IgD-negative memory B cell (primary cell): ENCODE results near the gene PGS1. TPM values are rescaled to one million over a fixed set of nuclear protein-coding genes. Genes with fewer than 3 reads are reported as not detected.

Source experiments
- H3K27ac Mint-ChIP-seq, 3 donors: one replicate each; pipeline ENCODE4 v1.8.0; 2020 to 2022; ENCODE audit warnings: mild to moderate bottlenecking in 3 of 3, mixed read lengths in 3 of 3, moderate library complexity in 1 of 3
- H3K27me3 Mint-ChIP-seq: one replicate; pipeline ENCODE4 v1.8.0; 2021; ENCODE audit warnings: mixed read lengths
- H3K36me3 Mint-ChIP-seq: one replicate; pipeline ENCODE4 v1.8.0; 2020; ENCODE audit warnings: mild to moderate bottlenecking, mixed read lengths
- H3K4me1 Mint-ChIP-seq, 3 donors: one replicate each; pipeline ENCODE4 v1.8.0; 2020 to 2022; ENCODE audit warnings: mixed read lengths in 3 of 3, mild to moderate bottlenecking in 1 of 3
- H3K4me3 Mint-ChIP-seq, 4 donors: one replicate each; pipeline ENCODE4 v1.8.0; 2020 to 2022; ENCODE audit warnings: mild to moderate bottlenecking in 4 of 4, mixed read lengths in 4 of 4, moderate library complexity in 3 of 4
- H3K9me3 Mint-ChIP-seq, 3 donors: one replicate each; pipeline ENCODE4 v1.8.0; 2020 to 2021; ENCODE audit warnings: mixed read lengths in 3 of 3, mild to moderate bottlenecking in 1 of 3
- polyA plus RNA-seq: library from polyadenylated mRNA; unstranded; fragments of 300-500 nt; fragmentation: Illumina TruSeq; gene quantifications from one replicate; pipeline ENCODE4 v1.2.3, GENCODE V29; 2021

Gene PGS1
- polyA plus RNA-seq, 1 donor from 2014 or later: 49.7 TPM

- Mint-ChIP-seq H3K27me3 (no peaks in the 10 kb centered on the region), H3K4me3 (no peak overlapping the region), H3K9me3 (no peaks in the 10 kb centered on the region), H3K4me1 (peaks cover 0 to 7% (median 5%) of the 10 kb centered on the region in 3 donors), H3K27ac (no peak overlapping the region), H3K36me3 (peaks cover 7% of the 10 kb centered on the region)
Observed at GRCh38 chr17:78398390-78398789, 19.9 kb downstream of the PGS1 start.

GRCh38 chr17:78399028-78399692 is 20.7 kb downstream of the PGS1 start:
- Mint-ChIP-seq H3K4me1 (peaks cover 0 to 5% (median 4%) of the 10 kb centered on the region in 3 donors), H3K4me3 (no peak overlapping the region), H3K27ac (no peak overlapping the region), H3K36me3 (peaks cover 6% of the 10 kb centered on the region), H3K27me3 (no peaks in the 10 kb centered on the region), H3K9me3 (no peaks in the 10 kb centered on the region)

GRCh38 chr17:78399693-78400144 is 21.3 kb downstream of the PGS1 start:
- Mint-ChIP-seq H3K27me3 (no peaks in the 10 kb centered on the region), H3K36me3 (peaks cover 5% of the 10 kb centered on the region), H3K27ac (no peak overlapping the region), H3K4me3 (no peak overlapping the region), H3K4me1 (peaks cover 0 to 5% (median 4%) of the 10 kb centered on the region in 3 donors), H3K9me3 (no peaks in the 10 kb centered on the region)

GRCh38 chr17:78400581-78401240 is 22.3 kb downstream of the PGS1 start:
- no peaks in the 10 kb centered on the region for H3K27me3 Mint-ChIP-seq
- peaks cover 0 to 4% (median 2%) of the 10 kb centered on the region in 3 donors for H3K4me1 Mint-ChIP-seq
- no peak overlapping the region for H3K4me3 Mint-ChIP-seq
- H3K9me3 Mint-ChIP-seq: no peaks in the 10 kb centered on the region
- peaks cover 4% of the 10 kb centered on the region for H3K36me3 Mint-ChIP-seq
- H3K27ac Mint-ChIP-seq: no peak overlapping the region

GRCh38 chr17:78401246-78401645 is 22.8 kb downstream of the PGS1 start:
- H3K36me3 Mint-ChIP-seq: peaks cover 4% of the 10 kb centered on the region
- peaks cover 0 to 4% (median 2%) of the 10 kb centered on the region in 3 donors for H3K4me1 Mint-ChIP-seq
- no peak overlapping the region for H3K4me3 Mint-ChIP-seq
- no peaks in the 10 kb centered on the region for H3K27me3 Mint-ChIP-seq
- H3K9me3 Mint-ChIP-seq: no peaks in the 10 kb centered on the region
- no peak overlapping the region for H3K27ac Mint-ChIP-seq

- H3K4me3 Mint-ChIP-seq: no peak overlapping the region
- peaks cover 4% of the 10 kb centered on the region for H3K36me3 Mint-ChIP-seq
- H3K27me3 Mint-ChIP-seq: no peaks in the 10 kb centered on the region
- H3K9me3 Mint-ChIP-seq: no peaks in the 10 kb centered on the region
- H3K27ac Mint-ChIP-seq: no peak overlapping the region
- H3K4me1 Mint-ChIP-seq: peaks cover 0 to 6% (median 3%) of the 10 kb centered on the region in 3 donors
Observed at GRCh38 chr17:78401891-78402290, 23.4 kb downstream of the PGS1 start.

- Mint-ChIP-seq H3K4me3 (no peak overlapping the region), H3K36me3 (peaks cover 2% of the 10 kb centered on the region), H3K9me3 (no peaks in the 10 kb centered on the region), H3K27ac (no peak overlapping the region), H3K4me1 (peaks cover under 1 to 12% (median 6%) of the 10 kb centered on the region in 3 donors), H3K27me3 (no peaks in the 10 kb centered on the region)
Observed at GRCh38 chr17:78403822-78404221, 25.4 kb downstream of the PGS1 start.

- Mint-ChIP-seq H3K4me1 (peaks cover 9 to 19% (median 9%) of the 10 kb centered on the region in 3 donors), H3K36me3 (peaks cover 2% of the 10 kb centered on the region), H3K9me3 (no peaks in the 10 kb centered on the region), H3K27me3 (no peaks in the 10 kb centered on the region), H3K27ac (peak overlapping the region in 1 of 3 donors; percentile 87), H3K4me3 (peak overlapping the region in 1 of 4 donors; percentile 28)
Observed at GRCh38 chr17:78406396-78406795, 27.9 kb downstream of the PGS1 start.

- no peaks in the 10 kb centered on the region for H3K9me3 Mint-ChIP-seq
- no peak overlapping the region for H3K4me3 Mint-ChIP-seq
- H3K27me3 Mint-ChIP-seq: no peaks in the 10 kb centered on the region
- peaks cover 9 to 17% (median 9%) of the 10 kb centered on the region in 3 donors for H3K4me1 Mint-ChIP-seq
- no peak overlapping the region for H3K27ac Mint-ChIP-seq
- H3K36me3 Mint-ChIP-seq: peaks cover 2% of the 10 kb centered on the region
Observed at GRCh38 chr17:78406920-78407319, 28.5 kb downstream of the PGS1 start.

GRCh38 chr17:78407387-78408000 is 29.0 kb downstream of the PGS1 start:
- no peak overlapping the region for H3K4me3 Mint-ChIP-seq

GRCh38 chr17:78408476-78409050 is 30.1 kb downstream of the PGS1 start:
- Mint-ChIP-seq H3K4me3 (peak overlapping the region in 1 of 4 donors; percentile 22), H3K4me1 (peaks cover 16 to 25% (median 17%) of the 10 kb centered on the region in 3 donors), H3K9me3 (no peaks in the 10 kb centered on the region), H3K27me3 (no peaks in the 10 kb centered on the region), H3K27ac (peak overlapping the region in 2 of 3 donors; percentile 16 to 18), H3K36me3 (no peaks in the 10 kb centered on the region)

More at GRCh38 chr17:78407387-78408000, 29.0 kb downstream of the PGS1 start:
- Mint-ChIP-seq H3K9me3 (no peaks in the 10 kb centered on the region), H3K27me3 (no peaks in the 10 kb centered on the region), H3K27ac (peak overlapping the region in 2 of 3 donors; percentile 16 to 18), H3K4me1 (peaks cover 9 to 21% (median 10%) of the 10 kb centered on the region in 3 donors), H3K36me3 (no peaks in the 10 kb centered on the region)

GRCh38 chr17:78409191-78409928 is 30.9 kb downstream of the PGS1 start:
- Mint-ChIP-seq H3K36me3 (no peaks in the 10 kb centered on the region), H3K4me3 (no peak overlapping the region), H3K27me3 (no peaks in the 10 kb centered on the region), H3K9me3 (no peaks in the 10 kb centered on the region), H3K27ac (no peak overlapping the region), H3K4me1 (peaks cover 16 to 26% (median 19%) of the 10 kb centered on the region in 3 donors)

GRCh38 chr17:78411241-78411857 is 32.9 kb downstream of the PGS1 start:
- Mint-ChIP-seq H3K36me3 (no peaks in the 10 kb centered on the region), H3K9me3 (no peaks in the 10 kb centered on the region), H3K4me1 (peaks cover 16 to 25% (median 19%) of the 10 kb centered on the region in 3 donors), H3K27ac (no peak overlapping the region), H3K4me3 (no peak overlapping the region), H3K27me3 (no peaks in the 10 kb centered on the region)

GRCh38 chr17:78412403-78412802 is 34.0 kb downstream of the PGS1 start:
- Mint-ChIP-seq H3K4me3 (no peak overlapping the region), H3K27me3 (no peaks in the 10 kb centered on the region), H3K9me3 (no peaks in the 10 kb centered on the region), H3K4me1 (peaks cover 16 to 24% (median 16%) of the 10 kb centered on the region in 3 donors), H3K36me3 (no peaks in the 10 kb centered on the region), H3K27ac (peak overlapping the region in 1 of 3 donors; percentile 2)
